Thyroid gland (tissue), 4 donors: Measurements from ENCODE around the gene MAPK11. TPM values are rescaled to one million over a fixed set of nuclear protein-coding genes. Genes with fewer than 3 reads are reported as not detected.

Source experiments
- DNase-seq, 2 donors: peaks; one replicate each; pipeline ENCODE4 v3.0.0-alpha.2; 2019
- H3K27ac ChIP-seq, 3 donors: fragments of 200-600 bp; sonication (generic); 1 replicate in 2 of 3; 2 replicates in 1 of 3; pipeline ENCODE4 v1.5.1; 2016 to 2019; ENCODE audit warnings: mild to moderate bottlenecking in 1 of 3, moderate library complexity in 1 of 3
- H3K27me3 ChIP-seq: fragments of 200-600 bp; sonication (generic); one replicate; pipeline ENCODE4 v1.5.1; 2019
- H3K36me3 ChIP-seq, 2 donors: fragments of 200-600 bp; sonication (generic); one replicate each; pipeline ENCODE4 v1.5.1; 2016 to 2019
- H3K4me1 ChIP-seq, 2 donors: fragments of 200-600 bp; sonication (generic); one replicate each; pipeline ENCODE4 v1.5.1; 2017 to 2019
- H3K4me3 ChIP-seq, 3 donors: fragments of 200-600 bp; sonication (generic); replicated peaks in 1 of 3; 1 replicate in 2 of 3; 2 replicates in 1 of 3; pipeline ENCODE4 v1.5.1; 2016; ENCODE audit warnings: mild to moderate bottlenecking in 1 of 3
- H3K9me3 ChIP-seq: fragments of 200-600 bp; sonication (generic); one replicate; pipeline ENCODE4 v1.5.1; 2017
- POLR2A ChIP-seq, 2 donors: fragments of 450-650 bp; IDR thresholded peaks; one replicate each; pipeline ENCODE4 v1.6.1; 2017; ENCODE audit warnings: antibody characterized with exemption in 2 of 2, mild to moderate bottlenecking in 2 of 2, moderate library complexity in 1 of 2
- WGBS, 2 donors: methylation state at CpG; one replicate each; pipeline ENCODE4 v1.1.5; 2017; 5-methylcytosine and 5-hydroxymethylcytosine counted together
- intact Hi-C: fragments of 100-400 bp; cut with DNase I; formaldehyde crosslinking; loops from one replicate; pipeline ENCODE4 v1.15.1; 2023
- total RNA-seq, 4 donors: library from RNA; depleted of rRNA; stranded (reverse); fragments of >200 nt; gene quantifications; one replicate each; pipeline ENCODE4 v1.2.3, GENCODE V29; 2016
- TF ChIP-seq, protein P1 (sequence below), 6 experiments: fragments of 200-600 bp in 3 of 6; fragments of 450-650 bp in 3 of 6; sonication (generic) in 3 of 6; IDR thresholded peaks; one replicate each; pipeline ENCODE4 v1.5.1; 2016 to 2019; ENCODE audit warnings: antibody characterized with exemption in 6 of 6, mild to moderate bottlenecking in 2 of 6, inconsistent platforms in 1 of 6, moderate library complexity in 1 of 6

MAPK11 gene
- total RNA-seq, 4 donors from 2014 or later = 2.8 to 4.7 (median 4.0) TPM

DNA sequence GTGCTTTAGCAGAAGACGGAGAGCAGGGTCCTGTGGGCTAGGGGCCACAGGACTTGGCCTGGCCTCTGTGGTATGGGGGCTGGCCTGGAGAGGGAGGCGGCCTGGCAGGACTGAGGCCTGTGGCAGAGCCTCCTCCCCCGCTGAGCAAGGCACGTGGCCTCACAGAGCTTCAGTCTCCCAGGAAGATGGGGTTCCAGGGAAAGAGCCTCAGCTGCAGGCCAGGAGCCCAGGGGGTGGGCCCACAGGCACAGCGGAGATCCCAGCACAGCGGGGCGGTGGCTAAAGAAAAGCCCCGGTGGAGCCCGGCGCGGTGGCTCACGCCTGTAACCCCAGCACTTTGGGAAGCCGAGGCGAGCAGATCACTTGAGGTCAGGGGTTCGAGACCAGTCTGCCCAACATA, 10.9 kb downstream of the MAPK11 start:
- Histone ChIP-seq H3K4me1 (peaks cover 5 to 15% of the 10 kb centered on the region in 2 donors), H3K27ac (no peak overlapping the region), H3K27me3 (peaks cover 5% of the 10 kb centered on the region), H3K36me3 (no peaks in the 10 kb centered on the region), H3K4me3 (no peak overlapping the region), H3K9me3 (no peaks in the 10 kb centered on the region)
- no peak for TF ChIP-seq POLR2A (IDR thresholded peaks at IDR 0.05)
- TF ChIP-seq, protein P1, sequence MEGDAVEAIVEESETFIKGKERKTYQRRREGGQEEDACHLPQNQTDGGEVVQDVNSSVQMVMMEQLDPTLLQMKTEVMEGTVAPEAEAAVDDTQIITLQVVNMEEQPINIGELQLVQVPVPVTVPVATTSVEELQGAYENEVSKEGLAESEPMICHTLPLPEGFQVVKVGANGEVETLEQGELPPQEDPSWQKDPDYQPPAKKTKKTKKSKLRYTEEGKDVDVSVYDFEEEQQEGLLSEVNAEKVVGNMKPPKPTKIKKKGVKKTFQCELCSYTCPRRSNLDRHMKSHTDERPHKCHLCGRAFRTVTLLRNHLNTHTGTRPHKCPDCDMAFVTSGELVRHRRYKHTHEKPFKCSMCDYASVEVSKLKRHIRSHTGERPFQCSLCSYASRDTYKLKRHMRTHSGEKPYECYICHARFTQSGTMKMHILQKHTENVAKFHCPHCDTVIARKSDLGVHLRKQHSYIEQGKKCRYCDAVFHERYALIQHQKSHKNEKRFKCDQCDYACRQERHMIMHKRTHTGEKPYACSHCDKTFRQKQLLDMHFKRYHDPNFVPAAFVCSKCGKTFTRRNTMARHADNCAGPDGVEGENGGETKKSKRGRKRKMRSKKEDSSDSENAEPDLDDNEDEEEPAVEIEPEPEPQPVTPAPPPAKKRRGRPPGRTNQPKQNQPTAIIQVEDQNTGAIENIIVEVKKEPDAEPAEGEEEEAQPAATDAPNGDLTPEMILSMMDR (IDR thresholded peaks at IDR 0.05) = no peak
- intact Hi-C loops = loop anchor here (10.0 kb wide), 1 partner anchor 345 kb away; the partner anchor contains the start of gene MAPK8IP2
- WGBS, 2 donors = 87 to 97% methylated on average over 7 to 11 of the region's 15 CpGs
- DNase-seq = no peak

GRCh38 chr22:50258361-50259292, 11.6 kb downstream of the MAPK11 start:
- Histone ChIP-seq H3K4me3 (no peak overlapping the region), H3K9me3 (no peaks in the 10 kb centered on the region), H3K27me3 (peaks cover 5% of the 10 kb centered on the region), H3K27ac (no peak overlapping the region), H3K36me3 (no peaks in the 10 kb centered on the region), H3K4me1 (peaks cover 5 to 15% of the 10 kb centered on the region in 2 donors)
- WGBS, 2 donors = 83 to 89% methylated on average over 21 to 22 of the region's 24 CpGs
- intact Hi-C loops = loop anchor here (10.0 kb wide), 1 partner anchor 346 kb away; the partner anchor contains the start of gene MAPK8IP2
- DNase-seq = no peak
- TF ChIP-seq, protein P1 (IDR thresholded peaks at IDR 0.05) = no peak
- TF ChIP-seq POLR2A (IDR thresholded peaks at IDR 0.05) = no peak

GRCh38 chr22:50257451-50258360, 12.5 kb downstream of the MAPK11 start:
- Histone ChIP-seq H3K4me3 (no peak overlapping the region), H3K9me3 (no peaks in the 10 kb centered on the region), H3K27ac (no peak overlapping the region), H3K36me3 (no peaks in the 10 kb centered on the region), H3K27me3 (peaks cover 5% of the 10 kb centered on the region), H3K4me1 (peaks cover 5 to 15% of the 10 kb centered on the region in 2 donors)
- TF ChIP-seq, protein P1 (IDR thresholded peaks at IDR 0.05) = no peak
- TF ChIP-seq POLR2A (IDR thresholded peaks at IDR 0.05) = no peak
- WGBS, 2 donors = 81 to 83% methylated on average over 16 to 20 of the region's 31 CpGs
- DNase-seq = no peak
- intact Hi-C loops = loop anchor here (10.0 kb wide), 1 partner anchor 347 kb away; the partner anchor contains the start of gene MAPK8IP2

GRCh38 chr22:50257041-50257440, 13.1 kb downstream of the MAPK11 start:
- TF ChIP-seq, protein P1 (IDR thresholded peaks at IDR 0.05) = no peak
- no peak for TF ChIP-seq POLR2A (IDR thresholded peaks at IDR 0.05)
- H3K27me3 ChIP-seq = peaks cover 1% of the 10 kb centered on the region
- 88 to 94% methylated on average over 4 to 10 of the region's 16 CpGs for WGBS, 2 donors
- H3K27ac ChIP-seq = no peak overlapping the region
- no peak overlapping the region for H3K4me3 ChIP-seq
- intact Hi-C loops = loop anchor here (10.0 kb wide), 1 partner anchor 348 kb away; the partner anchor contains the start of gene MAPK8IP2
- H3K9me3 ChIP-seq = no peaks in the 10 kb centered on the region
- H3K4me1 ChIP-seq = peaks cover 5 to 12% of the 10 kb centered on the region in 2 donors
- no peak for DNase-seq
- H3K36me3 ChIP-seq = no peaks in the 10 kb centered on the region
